Measurements from ENCODE around the gene COL6A1. TPM values are rescaled to one million over a fixed set of nuclear protein-coding genes. Genes with fewer than 3 reads are reported as not detected.

Gene COL6A1
- total RNA-seq, 1 donor from 2014 or later = 135 TPM

DNA sequence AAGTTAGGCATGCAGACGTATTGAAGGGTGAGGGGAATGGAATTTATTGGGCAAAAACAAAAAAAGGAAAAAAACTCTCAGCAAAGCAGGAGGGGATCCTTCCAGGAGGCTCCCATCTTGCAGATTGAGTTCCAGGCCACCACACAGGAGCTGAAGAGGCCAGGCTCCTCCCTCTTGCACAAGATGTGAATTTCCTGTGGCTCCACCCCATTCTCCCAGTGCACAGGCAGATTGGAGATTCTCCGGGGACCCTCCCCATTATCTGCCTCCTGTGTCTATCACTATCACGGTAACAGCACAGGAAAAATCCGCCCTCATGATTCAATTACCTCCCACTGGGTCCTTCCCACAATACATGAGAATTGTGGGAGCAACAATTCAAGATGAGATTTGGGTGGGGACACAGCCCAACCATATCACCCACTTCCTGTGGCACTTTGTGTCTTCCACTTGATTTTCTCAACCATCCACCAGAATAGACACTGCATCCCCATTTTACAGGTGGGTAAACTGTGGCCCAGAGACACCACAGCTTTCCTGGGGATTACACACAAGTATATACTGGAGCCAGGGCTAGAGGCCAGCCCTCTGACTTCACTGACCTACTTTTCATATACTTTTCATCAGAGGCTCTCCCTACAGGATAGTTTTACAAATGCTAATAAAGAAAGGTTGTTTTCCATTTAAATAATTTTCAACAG is 18.9 kb upstream of the COL6A1 start:
- DNase-seq (ENCODE audit: low read depth) = no peak
- no peak overlapping the region for H3K4me3 ChIP-seq (ENCODE audit: low read depth, low read length)
- TF ChIP-seq, protein P1, sequence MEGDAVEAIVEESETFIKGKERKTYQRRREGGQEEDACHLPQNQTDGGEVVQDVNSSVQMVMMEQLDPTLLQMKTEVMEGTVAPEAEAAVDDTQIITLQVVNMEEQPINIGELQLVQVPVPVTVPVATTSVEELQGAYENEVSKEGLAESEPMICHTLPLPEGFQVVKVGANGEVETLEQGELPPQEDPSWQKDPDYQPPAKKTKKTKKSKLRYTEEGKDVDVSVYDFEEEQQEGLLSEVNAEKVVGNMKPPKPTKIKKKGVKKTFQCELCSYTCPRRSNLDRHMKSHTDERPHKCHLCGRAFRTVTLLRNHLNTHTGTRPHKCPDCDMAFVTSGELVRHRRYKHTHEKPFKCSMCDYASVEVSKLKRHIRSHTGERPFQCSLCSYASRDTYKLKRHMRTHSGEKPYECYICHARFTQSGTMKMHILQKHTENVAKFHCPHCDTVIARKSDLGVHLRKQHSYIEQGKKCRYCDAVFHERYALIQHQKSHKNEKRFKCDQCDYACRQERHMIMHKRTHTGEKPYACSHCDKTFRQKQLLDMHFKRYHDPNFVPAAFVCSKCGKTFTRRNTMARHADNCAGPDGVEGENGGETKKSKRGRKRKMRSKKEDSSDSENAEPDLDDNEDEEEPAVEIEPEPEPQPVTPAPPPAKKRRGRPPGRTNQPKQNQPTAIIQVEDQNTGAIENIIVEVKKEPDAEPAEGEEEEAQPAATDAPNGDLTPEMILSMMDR (conservative IDR thresholded peaks at IDR 0.05; ENCODE audit: low read depth, low read length) = no peak

DNA sequence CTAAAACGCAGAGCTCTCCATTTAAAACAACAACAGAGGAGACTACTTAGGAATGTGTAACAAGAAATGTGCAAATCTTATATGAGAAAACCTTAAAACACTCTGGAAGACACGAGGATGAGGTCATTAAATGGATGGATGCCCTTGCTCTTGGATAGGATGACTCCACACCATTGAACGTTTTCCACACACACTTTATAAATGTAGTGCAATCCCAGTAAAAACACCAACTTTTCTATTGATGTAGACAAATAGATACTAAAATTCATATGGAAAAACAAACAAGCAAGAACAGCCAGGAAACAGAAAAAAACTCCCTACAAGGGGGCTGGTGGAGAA is 18.4 kb upstream of the COL6A1 start:
- TF ChIP-seq, protein P1 (conservative IDR thresholded peaks at IDR 0.05; ENCODE audit: low read depth, low read length) = no peak
- DNase-seq (ENCODE audit: low read depth) = no peak
- H3K4me3 ChIP-seq (ENCODE audit: low read depth, low read length) = no peak overlapping the region

DNA sequence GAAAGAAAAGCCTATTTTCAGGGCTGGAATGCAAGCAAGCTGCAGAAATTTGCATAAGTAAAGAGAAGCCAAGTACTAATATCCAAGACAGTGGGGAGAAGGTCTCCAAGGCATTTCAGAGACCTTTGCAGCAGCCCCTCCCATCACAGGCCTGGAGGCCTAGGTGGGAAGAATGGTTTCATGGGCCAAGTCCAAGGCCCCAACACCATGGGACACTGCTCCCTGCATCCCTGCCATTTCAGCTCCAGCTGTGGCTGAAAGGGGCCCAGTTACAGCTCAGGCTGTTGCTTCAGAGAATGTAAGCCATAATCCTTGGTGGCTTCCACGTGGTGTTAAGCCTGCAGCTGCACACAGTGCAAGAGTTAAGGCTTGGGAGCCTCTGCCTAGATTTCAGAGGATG is 16.9 kb upstream of the COL6A1 start:
- TF ChIP-seq, protein P1 (conservative IDR thresholded peaks at IDR 0.05; ENCODE audit: low read depth, low read length) = no peak
- no peak for DNase-seq (ENCODE audit: low read depth)
- no peak overlapping the region for H3K4me3 ChIP-seq (ENCODE audit: low read depth, low read length)

DNA sequence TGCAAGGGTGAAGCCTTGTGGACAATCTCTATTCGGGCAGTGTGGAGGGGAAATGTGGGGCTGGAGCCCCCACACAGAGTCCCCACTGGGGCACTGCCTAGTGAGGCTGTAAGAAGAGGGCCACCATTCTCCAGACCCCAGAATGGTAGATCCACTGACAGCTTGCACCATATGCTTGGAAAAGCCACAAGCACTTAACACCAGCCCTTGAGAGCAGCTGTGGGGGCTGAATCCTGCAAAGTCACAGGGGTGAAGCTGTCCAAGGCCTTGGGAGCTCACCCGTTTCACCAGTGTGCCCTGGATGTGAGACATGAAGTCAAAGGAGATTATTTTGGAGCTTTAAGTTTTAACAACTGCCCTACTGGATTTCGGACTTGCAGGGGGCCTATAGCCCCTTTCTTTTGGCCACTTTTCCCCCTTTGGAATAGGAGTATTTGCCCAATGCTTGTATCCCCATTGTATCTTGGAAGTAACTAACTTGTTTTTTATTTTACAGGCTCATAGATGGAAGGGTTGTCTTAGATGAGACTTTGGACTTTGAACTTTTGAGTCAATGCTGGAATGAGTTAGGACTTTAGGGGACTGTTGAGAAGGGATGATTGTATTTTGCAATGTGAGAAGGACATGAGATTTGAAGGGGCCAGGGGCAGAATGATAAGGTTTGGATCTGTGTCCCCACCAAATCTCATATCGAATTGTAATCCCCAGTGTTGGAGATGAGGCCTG is 16.3 kb upstream of the COL6A1 start:
- DNase-seq (ENCODE audit: low read depth) = no peak
- TF ChIP-seq, protein P1 (conservative IDR thresholded peaks at IDR 0.05; ENCODE audit: low read depth, low read length) = no peak
- H3K4me3 ChIP-seq (ENCODE audit: low read depth, low read length) = no peak overlapping the region

DNA sequence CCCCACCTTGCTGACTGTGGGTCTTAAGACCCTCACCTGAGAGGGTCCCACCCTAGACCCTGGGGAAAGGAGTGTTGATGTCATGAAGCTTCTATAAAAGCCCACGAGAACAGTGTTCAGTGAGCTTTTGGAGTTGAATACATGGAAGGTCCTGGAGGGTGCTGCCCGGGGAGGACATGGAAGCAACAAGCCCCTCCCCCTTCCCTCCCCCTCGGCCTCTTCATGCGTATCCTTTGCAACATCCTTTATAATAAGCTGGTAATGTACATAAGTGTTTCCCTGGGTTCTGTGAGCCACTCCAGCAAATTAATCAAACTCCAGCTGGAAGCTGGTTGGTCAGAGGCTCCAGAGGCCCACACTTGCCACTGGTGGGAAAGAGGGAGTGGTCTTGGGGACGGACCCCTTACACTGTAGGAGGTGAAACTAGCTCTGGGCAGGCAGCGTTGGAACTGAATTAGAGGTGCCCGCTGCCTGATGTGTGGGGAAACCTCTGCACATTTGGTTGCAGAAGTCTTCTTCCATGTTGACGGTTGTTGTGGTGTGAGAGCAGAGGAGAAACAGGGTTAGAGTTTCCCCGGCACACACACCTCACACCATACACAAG is 14.7 kb upstream of the COL6A1 start:
- no peak for DNase-seq (ENCODE audit: low read depth)
- TF ChIP-seq, protein P1 (conservative IDR thresholded peaks at IDR 0.05; ENCODE audit: low read depth, low read length) = no peak
- H3K4me3 ChIP-seq (ENCODE audit: low read depth, low read length) = no peak overlapping the region

DNA sequence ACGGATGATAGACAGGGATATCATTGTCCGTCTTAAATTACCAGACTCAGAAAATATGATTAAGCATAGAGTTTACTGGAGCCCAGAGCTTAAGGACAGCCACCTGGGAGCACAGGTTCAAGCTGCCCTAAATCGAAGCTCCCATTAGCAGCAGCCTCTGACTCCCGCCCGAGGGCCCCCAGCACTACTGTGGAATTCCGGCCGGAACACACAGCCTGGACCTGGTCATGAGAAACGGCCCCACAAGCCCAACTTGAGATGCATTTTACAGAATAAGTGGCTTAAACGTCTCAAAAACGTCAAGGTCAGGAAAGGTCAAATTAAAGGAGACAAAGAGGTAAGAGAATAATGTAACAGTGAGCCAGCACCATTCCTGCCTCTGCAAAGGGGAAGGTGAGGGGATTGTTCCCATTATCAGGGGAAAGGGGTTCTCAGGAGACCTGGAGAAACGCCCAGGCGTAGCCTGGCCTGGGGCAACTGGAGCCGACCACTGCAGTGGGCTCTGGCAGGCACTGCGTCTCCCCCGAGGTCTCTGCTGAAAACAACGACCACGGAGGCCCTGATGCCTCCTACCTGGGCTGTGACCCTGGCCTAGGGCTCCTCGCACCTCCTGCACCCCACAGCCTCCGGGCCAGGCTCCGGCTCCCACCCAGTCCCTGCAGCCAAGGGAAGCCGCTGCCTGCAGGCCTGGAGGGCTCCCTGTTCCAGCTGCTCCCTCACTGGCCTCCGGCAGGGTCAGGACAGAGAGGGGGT is 11.5 kb upstream of the COL6A1 start:
- DNase-seq (ENCODE audit: low read depth) = no peak
- H3K4me3 ChIP-seq (ENCODE audit: low read depth, low read length) = no peak overlapping the region
- TF ChIP-seq, protein P1 (conservative IDR thresholded peaks at IDR 0.05; ENCODE audit: low read depth, low read length) = no peak

Data from epithelial cell of proximal tubule (primary cell).